ENCODE data around the gene DAPK2. TPM values are rescaled to one million over a fixed set of nuclear protein-coding genes. Genes with fewer than 3 reads are reported as not detected.

The DAPK2 gene
- total and polyA plus RNA-seq, 2 of the 4 experiments (the other 2 are of a cell fraction): 0.34 to 0.36 TPM

DNA sequence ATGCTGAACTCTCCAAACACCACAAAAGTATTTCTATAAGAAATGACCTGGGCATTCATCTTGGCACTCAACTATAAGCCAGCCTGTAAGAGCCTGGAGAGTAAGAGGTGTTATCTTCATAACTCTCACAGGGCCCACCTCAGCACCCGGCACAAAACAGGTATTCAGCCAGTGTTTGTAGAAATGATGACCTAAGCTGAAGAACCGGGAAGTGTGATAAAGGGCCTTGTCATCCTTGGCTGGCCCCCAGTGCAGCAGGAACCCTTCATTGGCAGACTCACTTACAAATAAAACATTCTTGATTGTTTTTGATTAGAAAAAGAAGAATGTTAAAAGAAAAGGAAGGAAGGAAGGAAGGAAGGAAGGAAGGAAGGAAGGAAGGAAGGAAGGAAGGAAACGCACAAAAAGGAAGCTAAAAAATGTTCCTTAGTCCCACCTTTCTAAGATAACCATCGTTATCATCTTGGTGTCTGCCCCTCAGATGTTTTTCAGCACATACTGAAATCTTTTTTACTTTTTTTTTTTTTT is 52.1 kb downstream of the DAPK2 start:
- no peaks in the 10 kb centered on the region for H3K79me1 ChIP-seq (ENCODE audit: low read depth in 1 of 2, low read length in 2 of 2)
- no peak overlapping the region for H3K14ac ChIP-seq (replicated peaks; ENCODE audit: low read depth, low read length)
- H3K23ac ChIP-seq (ENCODE audit: low read depth, low read length): no peak overlapping the region
- no CpG with 5 or more reads among the region's 4 CpGs for WGBS, 2 experiments (ENCODE audit: extremely low coverage in 2 of 2, insufficient read length in 1 of 2)
- H3K4me3 ChIP-seq (ENCODE audit: insufficient read depth, low read depth, low read length): no peak overlapping the region
- H4K5ac ChIP-seq (ENCODE audit: low read depth, low read length): no peak overlapping the region
- no peak overlapping the region for H3K18ac ChIP-seq (ENCODE audit: low read depth, low read length)
- no peak overlapping the region for H4K8ac ChIP-seq (ENCODE audit: low read depth in 2 of 2, low read length in 2 of 2)
- H2BK5ac ChIP-seq (ENCODE audit: low read depth, low read length, poor library complexity, severe bottlenecking): no peak overlapping the region
- intact Hi-C loops (cut with micrococcal nuclease): no loop called here
- H3K9ac ChIP-seq (ENCODE audit: low read depth, low read length): no peak overlapping the region
- no peaks in the 10 kb centered on the region for H3K36me3 ChIP-seq (ENCODE audit: control insufficient read depth, insufficient read depth, low read length)
- H2AK5ac ChIP-seq (ENCODE audit: low read depth, low read length): no peak overlapping the region
- ChIA-PET POLR2A (ENCODE audit: unreplicated experiment) (no interaction called here), CTCF (interaction anchor here (0.5 to 1.0 kb wide), 2 partner anchors 19 to 242 kb away, joined by 3 read pairs; no protein-coding TSS in a partner anchor)
- no peak overlapping the region for H4K91ac ChIP-seq (ENCODE audit: insufficient read depth, low read depth, low read length)
- no peak overlapping the region for H3K4ac ChIP-seq (ENCODE audit: low read depth, low read length)
- no peak overlapping the region for H2BK20ac ChIP-seq (ENCODE audit: low read depth, low read length)
- no peak overlapping the region for H3K27ac ChIP-seq (ENCODE audit: insufficient read depth, low read length)
- DNase-seq (no peak), ATAC-seq (ENCODE audit: low read depth) (0 out of 2 replicates have a peak, but pooled peaks have one; percentile 18)
- BruUV-seq (replicated peaks): no TSS peak
- dilution Hi-C loops (cut with HindIII; ENCODE audit: low sequenced_read_pairs, unreplicated experiment): no loop called here
- H3K4me2 ChIP-seq (ENCODE audit: low read depth, low read length): no peak overlapping the region
- in situ Hi-C loops (cut with MboI; ENCODE audit: low sequenced_read_pairs): no loop called here
- no peak overlapping the region for H3K56ac ChIP-seq (ENCODE audit: extremely low read depth, insufficient read depth, low read length)
- H2BK15ac ChIP-seq (ENCODE audit: low read depth, low read length): no peak overlapping the region
- no peak overlapping the region for H2AFZ ChIP-seq (replicated peaks; ENCODE audit: low read length, poor library complexity)
- TF ChIP-seq MAFK (IDR thresholded peaks at IDR 0.05; ENCODE audit: low read depth, low read length) (peak; percentile 13; the same call in 1 of the 2 replicates), BHLHE40 (IDR thresholded peaks at IDR 0.05; ENCODE audit: low read depth, low read length) (no peak)
- peaks cover 5% of the 10 kb centered on the region; the same call in 1 of the 2 replicates for H3K4me1 ChIP-seq (ENCODE audit: control insufficient read depth, insufficient read depth, low read length)
- no peak overlapping the region for H2AK9ac ChIP-seq (replicated peaks; ENCODE audit: low read depth, low read length, poor library complexity)
- H4K20me1 ChIP-seq (ENCODE audit: insufficient read depth, low read length): peaks cover 3% of the 10 kb centered on the region; the same call in 1 of the 2 replicates
- no peaks in the 10 kb centered on the region for H3K9me3 ChIP-seq (ENCODE audit: control insufficient read depth, insufficient read depth, low read length)
- H2BK120ac ChIP-seq (ENCODE audit: low read depth, low read length): no peak overlapping the region
- H3K9me1 ChIP-seq (ENCODE audit: insufficient read depth, low read length): no peaks in the 10 kb centered on the region
- H3K27me3 ChIP-seq (ENCODE audit: control insufficient read depth, insufficient read depth, low read length): peaks cover 20% of the 10 kb centered on the region
